Measurements from ENCODE around the gene PRKAG2.

- TF ChIP-seq CTCF (IDR thresholded peaks at IDR 0.05) = no peak
- TF ChIP-seq POLR2AphosphoS5 (IDR thresholded peaks at IDR 0.05; ENCODE audit: low read depth, low read length) = peak; percentile 48; the same call in 1 of the 2 replicates
- no peak for TF ChIP-seq EZH2phosphoT487 (IDR thresholded peaks at IDR 0.05; ENCODE audit: borderline replicate concordance, low read depth)
Observed at GRCh38 chr7:151699147-151699927, 177.6 kb downstream of the PRKAG2 start.
